Central memory CD8-positive, alpha-beta T cell (primary cell): Measurements from ENCODE around the gene KIR2DL4.
"Not testable (repeated sequence)": the region's sequence is repeated elsewhere in the genome, so short reads cannot be mapped to it uniquely, and the experiment has no call there.

Experiments used
- ATAC-seq: fragments of 150-1000 bp; cut with Tn5 transposase; replicated peaks from 2 replicates; pipeline ENCODE4 v1.10.0; 2022; ENCODE audit warnings: mild to moderate bottlenecking, moderate FRiP score, moderate number of reproducible peaks; ENCODE audit not compliant: poor library complexity, severe bottlenecking; ENCODE audit errors: extremely low read depth
- DNase-seq, 2 donors: peaks; one replicate each; pipeline ENCODE4 v3.0.0; 2021; ENCODE audit warnings: low spot score in 2 of 2
- H3K27ac Mint-ChIP-seq: one replicate; pipeline ENCODE4 v1.8.0; 2022; ENCODE audit warnings: low read depth, mild to moderate bottlenecking, moderate library complexity, mixed read lengths
- H3K27me3 Mint-ChIP-seq: one replicate; pipeline ENCODE4 v1.8.0; 2022; ENCODE audit warnings: mixed read lengths
- H3K36me3 Mint-ChIP-seq: one replicate; pipeline ENCODE4 v1.8.0; 2022; ENCODE audit warnings: mild to moderate bottlenecking, moderate library complexity, mixed read lengths; ENCODE audit not compliant: insufficient read depth
- H3K4me1 Mint-ChIP-seq: one replicate; pipeline ENCODE4 v1.8.0; 2022; ENCODE audit warnings: mixed read lengths
- H3K4me3 Mint-ChIP-seq: one replicate; pipeline ENCODE4 v1.8.0; 2022; ENCODE audit warnings: mild to moderate bottlenecking, moderate library complexity, mixed read lengths
- H3K9me3 Mint-ChIP-seq: one replicate; pipeline ENCODE4 v1.8.0; 2022; ENCODE audit warnings: mixed read lengths

KIR2DL4 gene

GRCh38 chr19:54803410-54803809 is at the start of gene KIR2DL4:
Gene KIR2DL4, plus strand, starts transcription at chr19:54803610. Its CDS starts 42 bp downstream, at chr19:54803652.
- no peak within 1 kb of the TSS for H3K4me3 Mint-ChIP-seq
- H3K9me3 Mint-ChIP-seq = no peaks in the 10 kb centered on the region
- no peaks in the 10 kb centered on the region for H3K36me3 Mint-ChIP-seq
- no peak within 1 kb of the TSS for H3K27ac Mint-ChIP-seq
- H3K4me1 Mint-ChIP-seq = no peaks in the 10 kb centered on the region
- ATAC-seq (peak; percentile 64), DNase-seq (no peak)
- H3K27me3 Mint-ChIP-seq = peaks cover 60% of the 10 kb centered on the region

- not testable (repeated sequence) for DNase-seq, H3K4me3 Mint-ChIP-seq, H3K9me3 Mint-ChIP-seq, H3K27ac Mint-ChIP-seq, H3K4me1 Mint-ChIP-seq, ATAC-seq, H3K36me3 Mint-ChIP-seq
- H3K27me3 Mint-ChIP-seq = peaks cover 23% of the 10 kb centered on the region
These were observed 47.0 kb upstream of the KIR2DL4 start for GRCh38 chr19:54756204-54757110.

GRCh38 chr19:54758577-54758976 is 44.8 kb upstream of the KIR2DL4 start:
- peaks cover 19% of the 10 kb centered on the region for H3K27me3 Mint-ChIP-seq
- H3K36me3 Mint-ChIP-seq, H3K27ac Mint-ChIP-seq, H3K4me1 Mint-ChIP-seq, H3K4me3 Mint-ChIP-seq, ATAC-seq, H3K9me3 Mint-ChIP-seq, DNase-seq: not testable (repeated sequence)

GRCh38 chr19:54764219-54764618 is 39.2 kb upstream of the KIR2DL4 start:
- not testable (repeated sequence) for H3K36me3 Mint-ChIP-seq, H3K4me3 Mint-ChIP-seq, H3K9me3 Mint-ChIP-seq, H3K27ac Mint-ChIP-seq, H3K4me1 Mint-ChIP-seq, ATAC-seq, DNase-seq
- H3K27me3 Mint-ChIP-seq = peaks cover 32% of the 10 kb centered on the region

- H3K27ac Mint-ChIP-seq, H3K9me3 Mint-ChIP-seq: not testable (repeated sequence)
These were observed 36.9 kb upstream of the KIR2DL4 start for GRCh38 chr19:54766464-54766863.

GRCh38 chr19:54769646-54770045 is 33.8 kb upstream of the KIR2DL4 start, which contains the start of gene KIR2DL1:
Gene KIR2DL1, plus strand, starts transcription at chr19:54769793. Its CDS starts 58 bp downstream, at chr19:54769851.
- not testable (repeated sequence) for H3K4me1 Mint-ChIP-seq, H3K4me3 Mint-ChIP-seq, H3K36me3 Mint-ChIP-seq, ATAC-seq, DNase-seq, H3K9me3 Mint-ChIP-seq, H3K27ac Mint-ChIP-seq
- H3K27me3 Mint-ChIP-seq = peaks cover 29% of the 10 kb centered on the region

More at GRCh38 chr19:54766464-54766863, 36.9 kb upstream of the KIR2DL4 start:
- not testable (repeated sequence) for H3K4me3 Mint-ChIP-seq, H3K4me1 Mint-ChIP-seq, H3K36me3 Mint-ChIP-seq, ATAC-seq, DNase-seq
- peaks cover 32% of the 10 kb centered on the region for H3K27me3 Mint-ChIP-seq

GRCh38 chr19:54770511-54770910 is 32.9 kb upstream of the KIR2DL4 start:
- H3K9me3 Mint-ChIP-seq, H3K4me1 Mint-ChIP-seq, H3K36me3 Mint-ChIP-seq, H3K27ac Mint-ChIP-seq, H3K4me3 Mint-ChIP-seq, DNase-seq, ATAC-seq: not testable (repeated sequence)
- H3K27me3 Mint-ChIP-seq = peaks cover 20% of the 10 kb centered on the region

GRCh38 chr19:54771018-54771960 is 32.1 kb upstream of the KIR2DL4 start:
- not testable (repeated sequence) for H3K27ac Mint-ChIP-seq

GRCh38 chr19:54772666-54773065 is 30.7 kb upstream of the KIR2DL4 start:
- DNase-seq, ATAC-seq, H3K4me3 Mint-ChIP-seq: not testable (repeated sequence)

More at GRCh38 chr19:54771018-54771960, 32.1 kb upstream of the KIR2DL4 start:
- H3K4me1 Mint-ChIP-seq, H3K4me3 Mint-ChIP-seq, H3K9me3 Mint-ChIP-seq, H3K36me3 Mint-ChIP-seq, ATAC-seq, DNase-seq: not testable (repeated sequence)
- peaks cover 17% of the 10 kb centered on the region for H3K27me3 Mint-ChIP-seq

GRCh38 chr19:54775095-54775815 is 28.2 kb upstream of the KIR2DL4 start:
- not testable (repeated sequence) for H3K36me3 Mint-ChIP-seq, H3K4me3 Mint-ChIP-seq, H3K4me1 Mint-ChIP-seq, DNase-seq, H3K9me3 Mint-ChIP-seq, ATAC-seq, H3K27ac Mint-ChIP-seq
- peaks cover 11% of the 10 kb centered on the region for H3K27me3 Mint-ChIP-seq

More at GRCh38 chr19:54772666-54773065, 30.7 kb upstream of the KIR2DL4 start:
- H3K4me1 Mint-ChIP-seq, H3K36me3 Mint-ChIP-seq, H3K27ac Mint-ChIP-seq, H3K27me3 Mint-ChIP-seq, H3K9me3 Mint-ChIP-seq: not testable (repeated sequence)

- not testable (repeated sequence) for H3K4me1 Mint-ChIP-seq, H3K27ac Mint-ChIP-seq, H3K4me3 Mint-ChIP-seq, ATAC-seq, DNase-seq, H3K36me3 Mint-ChIP-seq, H3K9me3 Mint-ChIP-seq
- peaks cover 11% of the 10 kb centered on the region for H3K27me3 Mint-ChIP-seq
These were observed 27.6 kb upstream of the KIR2DL4 start for GRCh38 chr19:54775830-54776229.

GRCh38 chr19:54777851-54778250 is 25.6 kb upstream of the KIR2DL4 start:
- DNase-seq, H3K4me1 Mint-ChIP-seq, H3K27ac Mint-ChIP-seq, H3K36me3 Mint-ChIP-seq, ATAC-seq, H3K4me3 Mint-ChIP-seq, H3K9me3 Mint-ChIP-seq: not testable (repeated sequence)
- H3K27me3 Mint-ChIP-seq = peaks cover 12% of the 10 kb centered on the region
